Measurements from ENCODE around the gene HNRNPL.
"Not testable (repeated sequence)": the region's sequence is repeated elsewhere in the genome, so short reads cannot be mapped to it uniquely, and the experiment has no call there.

The HNRNPL gene

GRCh38 chr19:38830039-38830733 lies 19.6 kb downstream of the HNRNPL start:
- DNase-seq (ENCODE audit: low read depth in 2 of 3, low spot score in 2 of 3) = no peak

GRCh38 chr19:38829203-38829602 lies 20.6 kb downstream of the HNRNPL start:
- DNase-seq (ENCODE audit: low read depth in 2 of 3, low spot score in 2 of 3) = not testable (repeated sequence)

GRCh38 chr19:38826856-38827551 lies 22.8 kb downstream of the HNRNPL start:
- no peak for DNase-seq (ENCODE audit: low read depth in 2 of 3, low spot score in 2 of 3)

DNA sequence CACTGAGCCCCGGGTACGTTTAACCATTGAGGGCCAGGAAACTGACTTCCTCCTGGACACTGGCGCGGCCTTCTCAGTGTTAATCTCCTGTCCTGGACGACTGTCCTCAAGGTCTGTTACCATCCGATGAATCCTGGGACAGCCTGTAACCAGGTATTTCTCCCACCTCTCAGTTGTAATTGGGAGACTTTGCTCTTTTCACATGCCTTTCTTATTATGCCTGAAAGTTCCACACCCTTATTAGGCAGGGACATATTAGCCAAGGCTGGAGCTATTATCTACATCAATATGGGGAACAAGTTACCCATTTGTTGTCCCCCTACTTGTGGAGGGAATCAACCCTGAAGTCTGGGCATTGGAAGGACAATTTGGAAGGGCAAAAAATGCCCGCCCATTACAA lies 23.9 kb downstream of the HNRNPL start:
- not testable (repeated sequence) for DNase-seq (ENCODE audit: low read depth in 2 of 3, low spot score in 2 of 3)

- not testable (repeated sequence) for DNase-seq (ENCODE audit: low read depth in 2 of 3, low spot score in 2 of 3)
Observed at GRCh38 chr19:38821230-38821825, 28.5 kb downstream of the HNRNPL start.

DNA sequence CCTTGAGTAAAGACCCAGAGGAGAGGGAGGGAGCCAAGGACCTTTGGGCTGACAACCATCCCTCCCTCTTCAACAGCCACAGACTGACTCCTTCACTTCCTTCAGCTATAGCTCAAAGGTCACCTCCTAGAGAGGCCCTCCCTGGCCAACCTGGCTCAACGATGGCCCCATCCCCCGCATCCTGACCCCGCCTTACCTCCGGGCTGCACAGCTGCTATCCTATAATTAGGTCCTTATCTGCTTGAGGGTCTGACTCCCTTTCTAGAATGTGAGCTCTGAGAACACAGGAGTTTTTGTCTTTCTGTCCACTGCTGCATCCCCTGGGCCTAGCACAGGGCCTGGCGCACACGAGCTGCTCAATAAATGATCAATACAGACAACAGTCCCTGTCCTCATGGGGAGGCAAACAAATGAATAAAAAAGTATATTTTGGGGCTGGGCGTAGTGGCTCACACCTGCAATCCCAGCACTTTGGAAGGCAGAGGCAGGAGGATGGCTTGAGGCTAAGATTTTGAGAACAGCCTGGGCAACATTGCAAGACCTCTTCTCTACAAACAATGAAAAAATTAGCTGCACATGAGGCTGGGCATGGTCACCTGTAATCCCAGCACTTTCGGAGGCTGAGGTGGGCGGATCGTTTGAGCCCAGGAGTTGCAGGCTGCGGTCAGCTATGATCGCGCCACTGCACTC lies 30.4 kb downstream of the HNRNPL start:
- no peak for DNase-seq (ENCODE audit: low read depth in 2 of 3, low spot score in 2 of 3)

DNA sequence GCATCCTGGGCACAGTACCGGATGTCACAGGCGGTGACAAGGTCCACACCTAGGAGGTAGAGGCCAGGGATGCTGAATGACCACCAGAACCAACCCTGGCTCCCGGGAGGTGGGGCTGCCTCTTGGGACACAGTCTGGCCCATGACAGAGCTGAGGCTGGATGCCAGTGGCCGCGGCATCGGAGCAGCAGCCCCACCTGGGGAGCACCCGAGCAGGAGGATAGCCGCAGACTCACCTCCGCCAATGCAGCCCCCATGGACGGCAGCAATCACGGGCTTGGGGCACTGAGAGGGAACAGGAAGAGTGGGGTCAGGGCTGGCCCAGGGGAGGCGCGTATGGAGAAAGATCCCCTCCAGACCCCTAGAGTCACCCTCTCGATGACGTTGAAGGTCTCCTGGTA lies 32.7 kb downstream of the HNRNPL start:
- DNase-seq (ENCODE audit: low read depth in 2 of 3, low spot score in 2 of 3) = no peak

DNA sequence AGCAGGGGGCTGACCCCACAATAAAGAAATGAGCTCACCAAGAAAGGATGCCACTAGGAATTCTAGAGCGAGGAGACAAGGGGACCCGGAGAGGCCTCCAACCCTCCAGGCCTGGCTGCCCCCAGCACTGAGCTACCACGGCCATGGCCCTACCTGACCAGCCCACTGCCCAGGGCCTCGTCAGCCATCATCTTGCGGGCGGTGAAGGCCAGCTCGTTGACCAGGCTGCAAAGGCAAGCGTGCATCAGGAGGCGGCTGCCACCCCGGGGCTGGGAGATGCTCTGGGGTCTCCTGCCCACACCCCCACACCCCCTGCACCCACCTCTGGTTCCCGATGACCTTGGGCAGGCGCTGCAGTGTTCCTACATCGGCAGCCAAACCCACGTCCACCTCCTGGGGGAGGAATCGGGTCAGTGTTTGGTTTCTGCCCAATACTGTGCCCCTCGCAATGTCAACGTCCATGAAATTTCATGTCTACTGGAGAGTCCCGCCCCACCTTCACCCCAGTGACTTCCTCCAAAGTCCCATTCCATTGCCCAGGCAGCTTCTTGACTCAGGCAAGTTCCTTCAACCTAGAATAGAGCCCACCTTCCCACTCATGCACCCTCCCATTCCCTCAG lies 33.5 kb downstream of the HNRNPL start:
- no peak for DNase-seq (ENCODE audit: low read depth in 2 of 3, low spot score in 2 of 3)

DNA sequence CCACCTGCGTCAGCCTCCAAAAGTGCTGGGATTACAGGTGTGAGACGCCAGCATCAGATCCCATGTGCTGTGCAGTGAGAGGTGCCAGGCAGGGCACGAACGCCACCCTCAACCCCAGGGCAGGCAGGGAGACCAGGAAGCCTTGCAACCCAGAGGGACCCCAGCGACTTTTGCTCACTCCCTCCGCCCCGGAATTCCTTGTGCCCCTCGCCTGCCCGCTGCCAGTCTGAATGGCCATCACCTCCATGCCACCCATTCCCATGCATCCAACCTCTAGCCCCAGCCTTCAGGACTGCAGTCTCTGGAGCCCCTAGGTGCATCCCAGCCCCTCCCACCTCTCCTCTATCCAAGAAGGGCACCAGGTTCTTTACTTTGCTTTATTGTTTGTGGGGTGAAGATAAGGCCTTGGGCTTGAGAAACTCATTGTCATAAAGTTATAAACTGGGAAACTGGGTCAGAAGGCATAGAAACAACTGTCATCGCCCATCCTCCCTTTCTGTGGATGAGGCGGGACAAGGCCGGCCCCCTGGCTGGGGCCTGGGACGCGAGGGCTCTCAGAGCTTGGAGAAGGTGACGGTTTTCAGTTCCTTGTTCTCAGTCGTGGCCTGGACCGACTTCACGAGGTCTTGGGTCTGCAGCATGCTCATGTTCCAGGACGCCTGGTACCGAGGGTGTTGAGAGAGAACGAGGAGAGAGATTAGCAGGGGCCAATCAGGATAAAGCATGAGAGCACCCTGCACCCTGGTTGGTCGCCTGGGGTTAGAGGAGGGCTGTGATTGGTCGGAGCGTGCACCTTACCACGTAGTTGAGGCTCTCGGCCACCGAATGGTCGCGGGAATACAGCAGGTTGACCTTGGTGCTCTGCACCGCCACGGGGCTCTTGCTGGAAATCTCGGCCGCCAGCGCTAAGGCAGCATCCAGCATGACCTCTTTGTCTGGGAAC lies 34.5 kb downstream of the HNRNPL start:
- DNase-seq (ENCODE audit: low read depth in 2 of 3, low spot score in 2 of 3) = no peak

DNA sequence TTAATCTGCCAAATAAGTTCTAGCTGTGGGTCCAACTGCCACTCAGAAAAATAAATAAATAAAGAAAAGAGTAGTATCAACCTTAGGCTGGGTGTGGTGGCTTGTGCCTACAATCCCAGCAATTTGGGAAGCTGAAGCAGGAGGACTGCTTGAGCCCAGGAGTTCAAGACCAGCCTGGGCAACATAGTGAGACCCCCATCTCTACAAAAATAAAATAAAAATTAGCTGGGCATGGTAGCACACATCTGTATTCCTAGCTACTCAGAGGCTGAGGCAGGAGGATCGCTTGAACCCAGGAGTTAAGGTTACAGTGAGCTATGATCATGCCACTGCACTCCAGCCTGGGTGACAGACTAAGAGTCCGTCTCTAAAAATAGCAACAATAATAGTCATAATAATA lies 35.9 kb downstream of the HNRNPL start:
- DNase-seq (ENCODE audit: low read depth in 2 of 3, low spot score in 2 of 3) = not testable (repeated sequence)

GRCh38 chr19:38813323-38813722 lies 36.5 kb downstream of the HNRNPL start:
- no peak for DNase-seq (ENCODE audit: low read depth in 2 of 3, low spot score in 2 of 3)

GRCh38 chr19:38812841-38813320 lies 36.9 kb downstream of the HNRNPL start, which contains the start of gene LGALS4:
TSS of gene LGALS4 (minus strand) at chr19:38812945. CDS start at chr19:38812886, 59 bp downstream.
- no peak for DNase-seq (ENCODE audit: low read depth in 2 of 3, low spot score in 2 of 3)

DNA sequence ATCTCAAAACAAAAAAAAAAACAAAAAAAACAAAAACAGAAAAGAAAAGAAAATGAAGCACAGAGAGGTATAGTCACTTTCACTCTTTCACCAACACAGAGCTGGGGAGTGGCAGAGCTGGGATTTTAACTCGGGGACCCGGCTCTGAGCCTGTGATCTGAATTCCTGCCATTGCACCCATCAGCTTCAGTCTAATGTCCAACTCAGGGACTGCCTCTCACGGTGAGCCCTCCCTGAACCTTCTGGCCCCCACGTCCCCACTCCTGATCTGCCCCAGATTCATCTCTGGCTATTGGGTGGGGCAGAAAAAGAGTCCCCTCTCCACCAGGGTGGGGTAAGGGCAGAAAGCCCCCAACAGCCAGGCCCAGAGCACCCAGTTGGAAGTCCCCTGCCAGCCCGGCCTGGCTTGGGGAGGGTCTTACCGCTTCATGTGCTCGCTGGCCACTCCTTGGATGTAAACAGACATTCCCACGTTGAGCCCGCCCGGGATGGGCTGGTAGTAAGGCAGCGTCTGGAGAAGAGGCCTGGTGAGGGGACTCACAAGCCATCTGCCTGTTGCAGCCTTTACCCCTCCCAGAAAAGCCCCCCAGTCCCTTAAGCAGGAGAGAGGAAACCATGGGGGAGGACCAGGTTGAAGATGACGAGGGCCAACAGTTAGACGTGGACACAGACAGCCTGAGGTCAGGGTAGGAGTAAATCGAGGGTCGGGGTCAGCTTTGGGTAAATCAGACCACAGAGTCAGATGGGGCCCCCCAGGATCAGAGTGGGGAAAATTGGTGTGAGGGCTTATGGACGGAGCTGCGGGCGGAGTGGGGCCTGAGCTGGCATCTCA lies 37.6 kb downstream of the HNRNPL start:
- DNase-seq (ENCODE audit: low read depth in 2 of 3, low spot score in 2 of 3) = no peak

- no peak for DNase-seq (ENCODE audit: low read depth in 2 of 3, low spot score in 2 of 3)
Observed at GRCh38 chr19:38809592-38810252, 40.1 kb downstream of the HNRNPL start.

DNA sequence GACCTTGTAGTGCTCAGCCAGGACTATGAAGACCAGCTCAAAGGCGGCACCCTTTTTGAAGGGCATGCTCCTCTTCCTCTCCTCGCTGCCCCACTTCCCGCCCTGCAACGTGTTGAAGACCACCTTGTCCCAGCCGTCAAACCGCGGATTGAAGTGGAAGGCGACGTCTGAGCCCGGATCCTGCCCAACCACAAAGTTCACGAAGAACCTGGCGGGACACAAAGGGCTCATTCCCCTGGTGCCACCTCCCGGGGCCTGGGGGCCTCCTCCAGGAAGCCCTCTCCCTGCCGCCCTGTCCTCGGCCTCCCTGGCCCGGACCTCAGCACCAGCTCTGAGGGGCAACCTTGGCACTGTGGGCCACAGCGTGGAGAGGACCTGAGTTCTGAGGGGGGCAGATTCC lies 41.0 kb downstream of the HNRNPL start:
- no peak for DNase-seq (ENCODE audit: low read depth in 2 of 3, low spot score in 2 of 3)

DNA sequence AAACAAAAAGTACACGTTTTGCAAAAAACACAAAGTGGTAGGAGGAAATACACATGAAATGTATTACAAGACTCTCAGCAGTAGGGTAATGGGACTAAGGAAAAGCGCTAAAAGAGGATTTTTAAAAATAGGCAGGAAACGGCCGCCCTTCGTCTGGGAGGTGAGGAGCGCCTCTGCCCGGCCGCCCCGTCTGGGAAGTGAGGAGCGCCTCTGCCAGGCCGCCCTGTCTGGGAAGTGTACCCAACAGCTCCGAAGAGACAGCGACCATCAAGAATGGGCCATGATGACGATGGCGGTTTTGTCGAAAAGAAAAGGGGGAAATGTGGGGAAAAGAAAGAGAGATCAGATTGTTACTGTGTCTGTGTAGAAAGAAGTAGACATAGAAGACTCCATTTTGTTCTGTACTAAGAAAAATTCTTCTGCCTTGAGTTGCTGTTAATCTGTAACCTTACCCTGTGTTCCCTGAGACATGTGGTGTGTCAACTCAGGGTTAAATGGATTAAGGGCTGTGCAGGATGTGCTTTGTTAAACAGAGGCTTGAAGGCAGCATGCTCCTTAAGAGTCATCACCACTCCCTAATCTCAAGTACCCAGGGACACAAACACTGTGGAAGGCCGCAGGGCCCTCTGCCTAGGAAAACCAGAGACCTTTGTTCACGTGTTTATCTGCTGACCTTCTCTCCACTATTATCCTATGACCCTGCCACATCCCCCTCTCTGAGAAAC lies 42.2 kb downstream of the HNRNPL start:
- not testable (repeated sequence) for DNase-seq (ENCODE audit: low read depth in 2 of 3, low spot score in 2 of 3)

DNA sequence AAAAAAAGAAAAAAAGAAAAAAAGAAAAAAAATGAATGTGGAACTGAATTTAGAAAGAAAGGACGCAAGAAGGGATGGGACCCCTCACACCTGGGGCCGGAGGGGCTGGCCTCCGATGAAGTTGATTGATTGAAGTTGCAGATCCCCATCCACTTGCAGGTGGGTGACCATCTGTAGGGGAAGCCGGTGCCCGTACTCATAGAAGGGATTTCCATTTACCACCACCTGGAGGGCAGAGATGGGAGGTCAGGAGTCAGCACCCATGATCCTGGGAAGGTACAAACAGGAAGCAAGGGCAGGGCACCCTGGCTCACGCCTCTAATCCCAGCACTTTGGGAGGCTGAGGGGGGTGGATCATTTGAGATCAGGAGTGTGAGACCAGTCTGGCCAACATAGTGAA lies 43.4 kb downstream of the HNRNPL start:
- no peak for DNase-seq (ENCODE audit: low read depth in 2 of 3, low spot score in 2 of 3)

GRCh38 chr19:38805180-38805579 lies 44.6 kb downstream of the HNRNPL start:
- DNase-seq (ENCODE audit: low read depth in 2 of 3, low spot score in 2 of 3) = no peak
